T-helper 1 cell treated with Interleukin-12 subunit alpha and Interleukin-12 subunit beta and Interleukin-4 antibody, amounts not matched to agents 30 μg/mL and 1 μg/mL, for 36 hours (primary cell): Measurements from ENCODE around the gene CD53.

Experiments
- H3K27ac Mint-ChIP-seq: one replicate; pipeline ENCODE4 v1.8.0; 2021; ENCODE audit warnings: mild to moderate bottlenecking, mixed read lengths
- H3K27me3 Mint-ChIP-seq: one replicate; pipeline ENCODE4 v1.8.0; 2021; ENCODE audit warnings: low read depth, mixed read lengths
- H3K36me3 Mint-ChIP-seq: one replicate; pipeline ENCODE4 v1.8.0; 2021; ENCODE audit warnings: low read depth, mixed read lengths
- H3K4me1 Mint-ChIP-seq: one replicate; pipeline ENCODE4 v1.8.0; 2021; ENCODE audit warnings: low read depth, mixed read lengths
- H3K4me3 Mint-ChIP-seq: one replicate; pipeline ENCODE4 v1.8.0; 2021; ENCODE audit warnings: mild to moderate bottlenecking, moderate library complexity, mixed read lengths
- H3K9me3 Mint-ChIP-seq: one replicate; pipeline ENCODE4 v1.8.0; 2021; ENCODE audit warnings: mixed read lengths

The CD53 gene

DNA sequence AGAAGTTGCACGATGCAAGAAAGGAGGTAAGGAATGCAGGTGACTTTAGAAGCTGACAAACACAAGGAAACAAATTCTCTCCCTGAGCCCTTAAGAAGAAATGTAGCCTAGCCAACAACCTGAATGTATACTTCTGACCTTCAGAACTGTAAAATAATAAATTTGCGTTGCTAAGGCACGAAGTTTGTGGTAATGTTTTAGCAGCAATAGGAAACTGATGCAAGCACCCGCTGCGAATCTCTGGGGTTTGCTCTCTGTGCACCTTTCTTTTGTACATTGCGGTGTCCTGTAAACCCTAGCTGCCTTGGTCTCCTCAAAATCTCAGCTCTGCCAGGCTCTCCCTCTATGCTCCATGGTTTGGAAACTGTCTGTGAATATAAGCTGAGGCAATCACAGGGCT lies 15.1 kb downstream of the CD53 start:
- H3K4me3 Mint-ChIP-seq = peak overlapping the region; percentile 57
- no peaks in the 10 kb centered on the region for H3K9me3 Mint-ChIP-seq
- H3K27me3 Mint-ChIP-seq = no peaks in the 10 kb centered on the region
- H3K36me3 Mint-ChIP-seq = peaks cover 41% of the 10 kb centered on the region
- H3K4me1 Mint-ChIP-seq = peaks cover 71% of the 10 kb centered on the region
- H3K27ac Mint-ChIP-seq = peak overlapping the region; percentile 64

DNA sequence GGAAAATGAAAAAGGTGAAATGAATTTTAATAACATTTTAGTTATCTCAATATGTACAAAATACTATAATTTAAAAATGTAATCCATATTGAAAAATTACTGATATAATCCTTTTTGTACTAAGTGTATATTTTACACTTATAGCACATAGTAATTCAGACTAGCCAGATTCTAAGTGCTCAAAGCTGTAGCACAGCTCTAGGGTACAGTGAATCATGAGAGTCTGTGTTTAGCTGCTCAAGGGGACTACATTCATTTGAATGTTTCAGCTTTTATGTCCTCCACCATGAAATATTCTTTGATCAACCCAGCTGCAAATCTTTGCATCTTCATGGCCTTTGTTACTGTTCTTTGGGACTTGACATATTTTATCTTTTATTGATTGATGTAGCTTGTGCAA lies 15.7 kb downstream of the CD53 start:
- no peak overlapping the region for H3K27ac Mint-ChIP-seq

DNA sequence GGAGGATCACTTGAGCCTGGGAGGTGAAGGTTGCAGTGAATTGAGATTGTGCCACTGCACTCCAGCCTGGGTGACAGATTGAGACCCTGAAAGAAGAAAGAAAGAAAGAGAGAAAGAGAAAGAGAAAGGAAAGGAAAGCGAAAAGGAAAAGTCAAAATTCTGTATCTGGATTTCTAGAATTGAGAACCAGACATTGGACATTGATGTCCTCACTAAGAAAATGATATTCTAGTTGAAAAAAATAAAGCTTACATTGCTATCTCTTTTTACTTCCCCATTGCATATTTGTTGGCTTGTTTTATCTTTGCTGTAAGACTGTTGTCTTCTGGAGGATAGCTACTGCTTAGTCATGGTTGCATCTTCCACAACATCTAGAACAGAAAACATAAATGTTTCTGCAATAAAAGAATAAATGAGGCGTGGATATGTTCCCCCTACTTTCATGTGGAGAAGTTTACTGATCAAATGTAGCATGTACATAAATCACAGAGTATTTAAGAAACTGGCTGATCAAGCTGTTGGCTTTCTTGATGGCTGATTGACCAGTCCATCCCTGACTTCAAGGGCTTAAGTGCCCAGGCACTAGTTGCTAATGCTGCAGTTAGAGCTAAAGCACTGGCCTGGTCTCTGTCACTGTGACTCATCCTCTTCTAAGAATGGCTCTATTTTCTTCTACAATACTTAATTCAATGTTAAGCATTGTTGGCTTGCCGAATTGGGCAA lies 17.7 kb downstream of the CD53 start:
- Mint-ChIP-seq H3K4me1 (peaks cover 79% of the 10 kb centered on the region), H3K27ac (peak overlapping the region; percentile 67), H3K36me3 (peaks cover 58% of the 10 kb centered on the region), H3K9me3 (no peaks in the 10 kb centered on the region), H3K27me3 (no peaks in the 10 kb centered on the region), H3K4me3 (peak overlapping the region; percentile 52)

More for the DNA sequence above, 15.7 kb downstream of the CD53 start:
- Mint-ChIP-seq H3K27me3 (no peaks in the 10 kb centered on the region), H3K9me3 (no peaks in the 10 kb centered on the region), H3K4me3 (no peak overlapping the region), H3K4me1 (peaks cover 73% of the 10 kb centered on the region), H3K36me3 (peaks cover 44% of the 10 kb centered on the region)

DNA sequence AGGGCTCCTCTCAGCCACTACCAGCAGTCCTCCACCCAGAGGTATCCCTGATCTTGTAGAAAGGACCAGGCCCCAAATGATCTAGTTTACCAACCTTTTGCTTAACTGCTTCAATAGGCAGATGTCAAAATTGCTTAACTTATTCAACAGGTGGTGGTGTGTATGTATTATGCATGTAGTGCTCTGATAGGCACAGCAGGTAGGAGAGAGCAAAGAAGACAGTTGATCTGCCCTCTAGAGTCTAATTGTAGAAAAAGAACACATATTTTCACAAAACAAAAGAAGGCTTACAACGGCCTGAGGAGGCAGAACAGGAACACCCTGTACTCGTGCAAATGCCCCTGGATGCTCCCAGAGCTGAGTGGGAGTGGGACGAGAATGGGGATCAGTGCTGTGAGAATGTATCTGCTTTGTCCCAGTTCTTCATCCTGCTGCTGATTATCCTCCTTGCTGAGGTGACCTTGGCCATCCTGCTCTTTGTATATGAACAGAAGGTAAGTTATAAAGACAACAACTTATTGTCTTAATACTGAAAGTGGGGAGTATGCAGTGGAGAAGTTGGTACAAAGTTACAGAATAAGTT lies 21.1 kb downstream of the CD53 start:
- peaks cover 71% of the 10 kb centered on the region for H3K36me3 Mint-ChIP-seq
- H3K27ac Mint-ChIP-seq = peak overlapping the region; percentile 36
- H3K9me3 Mint-ChIP-seq = no peaks in the 10 kb centered on the region
- H3K27me3 Mint-ChIP-seq = no peaks in the 10 kb centered on the region
- H3K4me1 Mint-ChIP-seq = peaks cover 83% of the 10 kb centered on the region
- H3K4me3 Mint-ChIP-seq = peak overlapping the region; percentile 1

DNA sequence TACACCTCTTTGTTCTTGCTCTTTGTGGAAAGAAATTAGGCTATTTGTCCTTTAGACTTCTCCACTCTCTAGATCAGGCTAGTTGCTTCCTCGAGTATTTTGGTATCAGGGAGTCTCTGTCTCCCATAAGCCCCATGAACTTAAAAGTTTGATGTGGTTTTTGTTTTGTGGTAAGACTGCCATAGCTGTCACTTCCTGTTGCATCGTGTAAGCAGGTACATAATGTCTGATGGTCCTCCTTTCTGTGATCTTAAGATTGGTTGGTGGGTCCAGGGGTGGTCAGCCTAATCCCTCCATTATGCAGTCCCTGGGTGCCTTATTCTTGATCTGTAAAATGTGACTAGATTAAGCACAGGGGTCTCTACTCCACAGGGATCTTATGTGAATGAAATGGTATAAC lies 23.1 kb downstream of the CD53 start:
- Mint-ChIP-seq H3K4me3 (peak overlapping the region; percentile 60), H3K27me3 (no peaks in the 10 kb centered on the region), H3K36me3 (peaks cover 86% of the 10 kb centered on the region), H3K9me3 (no peaks in the 10 kb centered on the region), H3K4me1 (peaks cover 76% of the 10 kb centered on the region), H3K27ac (peak overlapping the region; percentile 84)

DNA sequence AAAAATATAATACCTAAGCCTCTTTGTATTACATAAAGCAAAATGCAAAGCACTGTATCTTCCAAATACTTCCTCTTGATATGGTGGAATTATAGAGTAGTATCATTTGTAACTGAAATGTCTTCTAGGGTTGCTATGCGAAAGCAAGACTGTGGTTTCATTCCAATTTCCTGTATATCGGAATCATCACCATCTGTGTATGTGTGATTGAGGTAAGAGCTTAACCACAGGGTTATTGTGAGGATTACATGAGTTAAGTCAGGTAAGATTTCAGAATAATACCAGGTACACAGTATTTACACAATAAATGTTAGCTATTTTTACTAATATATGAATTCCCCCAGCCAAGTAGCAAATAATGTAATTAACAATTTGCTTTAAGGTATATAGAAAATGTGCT lies 24.7 kb downstream of the CD53 start:
- Mint-ChIP-seq H3K4me1 (peaks cover 64% of the 10 kb centered on the region), H3K4me3 (peak overlapping the region; percentile 24), H3K9me3 (no peaks in the 10 kb centered on the region), H3K27me3 (no peaks in the 10 kb centered on the region), H3K36me3 (peaks cover 83% of the 10 kb centered on the region), H3K27ac (peak overlapping the region; percentile 65)

DNA sequence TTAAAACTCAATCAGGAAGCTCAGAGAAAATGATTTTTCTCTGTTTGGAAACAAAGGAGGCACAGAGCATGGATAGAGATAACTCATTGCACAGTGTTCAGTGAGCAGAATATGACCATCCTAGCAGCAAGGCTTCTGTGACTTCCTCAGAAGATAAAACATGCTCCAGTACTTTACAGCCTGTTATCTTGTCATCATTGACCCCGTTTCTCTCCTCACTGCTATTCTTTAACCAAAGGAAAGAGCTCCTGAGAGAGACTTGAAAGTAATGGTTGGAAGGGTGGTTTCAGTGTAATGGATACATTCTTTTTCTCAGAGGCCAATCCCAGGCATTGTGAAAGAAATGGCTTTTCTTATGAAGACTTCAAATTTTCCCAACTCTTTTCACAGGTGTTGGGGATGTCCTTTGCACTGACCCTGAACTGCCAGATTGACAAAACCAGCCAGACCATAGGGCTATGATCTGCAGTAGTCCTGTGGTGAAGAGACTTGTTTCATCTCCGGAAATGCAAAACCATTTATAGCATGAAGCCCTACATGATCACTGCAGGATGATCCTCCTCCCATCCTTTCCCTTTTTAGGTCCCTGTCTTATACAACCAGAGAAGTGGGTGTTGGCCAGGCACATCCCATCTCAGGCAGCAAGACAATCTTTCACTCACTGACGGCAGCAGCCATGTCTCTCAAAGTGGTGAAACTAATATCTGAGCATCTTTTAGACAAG lies 25.9 kb downstream of the CD53 start:
- no peak overlapping the region for H3K4me3 Mint-ChIP-seq
- H3K9me3 Mint-ChIP-seq = no peaks in the 10 kb centered on the region
- H3K27ac Mint-ChIP-seq = peak overlapping the region; percentile 17
- H3K36me3 Mint-ChIP-seq = peaks cover 81% of the 10 kb centered on the region
- no peaks in the 10 kb centered on the region for H3K27me3 Mint-ChIP-seq
- peaks cover 53% of the 10 kb centered on the region for H3K4me1 Mint-ChIP-seq

DNA sequence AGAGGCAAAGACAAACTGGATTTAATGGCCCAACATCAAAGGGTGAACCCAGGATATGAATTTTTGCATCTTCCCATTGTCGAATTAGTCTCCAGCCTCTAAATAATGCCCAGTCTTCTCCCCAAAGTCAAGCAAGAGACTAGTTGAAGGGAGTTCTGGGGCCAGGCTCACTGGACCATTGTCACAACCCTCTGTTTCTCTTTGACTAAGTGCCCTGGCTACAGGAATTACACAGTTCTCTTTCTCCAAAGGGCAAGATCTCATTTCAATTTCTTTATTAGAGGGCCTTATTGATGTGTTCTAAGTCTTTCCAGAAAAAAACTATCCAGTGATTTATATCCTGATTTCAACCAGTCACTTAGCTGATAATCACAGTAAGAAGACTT lies 26.5 kb downstream of the CD53 start:
- peaks cover 2% of the 10 kb centered on the region for H3K9me3 Mint-ChIP-seq
- H3K4me3 Mint-ChIP-seq = no peak overlapping the region
- H3K27ac Mint-ChIP-seq = peak overlapping the region; percentile 17
- H3K4me1 Mint-ChIP-seq = peaks cover 51% of the 10 kb centered on the region
- H3K36me3 Mint-ChIP-seq = peaks cover 81% of the 10 kb centered on the region
- no peaks in the 10 kb centered on the region for H3K27me3 Mint-ChIP-seq

- no peaks in the 10 kb centered on the region for H3K27me3 Mint-ChIP-seq
- no peak overlapping the region for H3K27ac Mint-ChIP-seq
- no peak overlapping the region for H3K4me3 Mint-ChIP-seq
- peaks cover 65% of the 10 kb centered on the region for H3K36me3 Mint-ChIP-seq
- peaks cover 22% of the 10 kb centered on the region for H3K4me1 Mint-ChIP-seq
- peaks cover 11% of the 10 kb centered on the region for H3K9me3 Mint-ChIP-seq
Observed at GRCh38 chr1:110902820-110903463, 30.0 kb downstream of the CD53 start.

DNA sequence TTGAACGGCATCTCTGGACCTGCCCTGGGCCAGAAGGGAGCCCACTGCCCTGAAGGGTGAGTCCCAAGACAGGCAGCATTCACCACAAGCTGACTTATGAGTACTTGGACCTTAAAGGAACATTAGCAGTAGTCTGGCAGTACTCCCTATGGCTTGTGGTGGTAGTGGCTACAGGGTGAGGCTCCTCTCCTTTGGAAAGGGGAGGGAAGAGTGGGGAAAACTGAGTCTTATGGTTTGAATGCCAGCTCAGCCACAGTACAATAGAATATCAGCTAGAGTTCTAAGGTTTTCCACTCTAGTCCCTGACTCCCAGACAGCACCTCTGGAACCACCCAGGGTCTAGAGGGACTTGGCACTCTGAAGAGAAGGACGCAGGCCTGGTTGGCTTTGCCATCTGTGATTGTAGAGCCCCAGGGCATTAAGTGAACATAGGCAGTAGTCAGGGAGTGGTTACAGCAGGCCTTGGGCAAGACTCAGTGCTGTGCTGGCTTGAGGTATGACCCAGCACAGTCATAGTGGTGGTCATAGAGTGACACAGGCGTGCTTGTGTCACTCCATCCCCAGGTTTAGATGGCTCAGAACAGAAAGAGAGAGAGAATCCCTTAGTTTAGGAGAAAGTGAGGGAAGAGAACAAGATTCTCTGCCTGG lies 31.0 kb downstream of the CD53 start:
- Mint-ChIP-seq H3K36me3 (peaks cover 65% of the 10 kb centered on the region), H3K4me3 (no peak overlapping the region), H3K27ac (peak overlapping the region; percentile 39), H3K4me1 (peaks cover 16% of the 10 kb centered on the region), H3K27me3 (no peaks in the 10 kb centered on the region), H3K9me3 (peaks cover 20% of the 10 kb centered on the region)

DNA sequence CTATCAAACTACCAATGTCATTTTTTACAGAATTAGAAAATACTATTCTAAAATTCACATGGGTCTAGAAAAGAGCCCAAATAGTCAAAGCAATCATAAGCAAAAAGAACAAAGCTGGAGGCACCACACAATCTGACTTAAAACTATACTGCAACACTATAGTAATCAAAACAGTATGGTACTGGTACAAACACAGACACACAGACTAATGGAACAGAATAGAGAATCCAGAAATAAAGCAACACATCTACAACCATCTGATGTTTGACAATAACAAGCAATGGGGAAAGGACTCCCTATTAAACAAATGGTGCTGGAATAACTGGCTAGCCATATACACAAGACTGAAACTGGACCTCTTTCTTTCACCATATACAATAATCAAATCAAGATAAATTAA lies 39.8 kb downstream of the CD53 start:
- Mint-ChIP-seq H3K27ac (no peak overlapping the region), H3K4me3 (no peak overlapping the region), H3K4me1 (peaks cover 14% of the 10 kb centered on the region), H3K36me3 (peaks cover 36% of the 10 kb centered on the region), H3K9me3 (peaks cover 59% of the 10 kb centered on the region), H3K27me3 (no peaks in the 10 kb centered on the region)

DNA sequence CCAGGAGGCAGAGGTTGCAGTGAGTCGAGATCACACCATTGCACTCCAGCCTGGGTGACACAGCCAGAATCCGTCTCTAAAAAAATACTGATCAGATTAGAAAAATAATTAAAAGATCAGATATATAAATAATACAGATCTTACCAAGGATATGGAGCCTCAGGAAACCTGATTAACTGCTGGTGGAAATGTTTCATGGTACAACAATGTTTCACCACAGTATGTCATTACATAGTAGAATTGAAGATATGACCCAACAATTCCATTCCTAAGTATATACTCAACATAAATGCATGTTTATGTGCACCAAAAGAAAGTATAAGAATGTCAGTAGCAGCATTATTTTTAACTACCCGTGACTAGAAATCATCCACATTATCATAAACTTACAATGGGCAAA lies 41.7 kb downstream of the CD53 start:
- Mint-ChIP-seq H3K27ac (no peak overlapping the region), H3K9me3 (peaks cover 43% of the 10 kb centered on the region), H3K4me3 (no peak overlapping the region)

GRCh38 chr1:110915804-110916203 lies 42.9 kb downstream of the CD53 start:
- Mint-ChIP-seq H3K27me3 (peaks cover 7% of the 10 kb centered on the region), H3K36me3 (peaks cover 19% of the 10 kb centered on the region), H3K27ac (no peak overlapping the region), H3K4me1 (peaks cover 14% of the 10 kb centered on the region), H3K4me3 (no peak overlapping the region), H3K9me3 (peaks cover 40% of the 10 kb centered on the region)

More for the DNA sequence above, 41.7 kb downstream of the CD53 start:
- Mint-ChIP-seq H3K27me3 (no peaks in the 10 kb centered on the region), H3K4me1 (peaks cover 16% of the 10 kb centered on the region), H3K36me3 (peaks cover 24% of the 10 kb centered on the region)

DNA sequence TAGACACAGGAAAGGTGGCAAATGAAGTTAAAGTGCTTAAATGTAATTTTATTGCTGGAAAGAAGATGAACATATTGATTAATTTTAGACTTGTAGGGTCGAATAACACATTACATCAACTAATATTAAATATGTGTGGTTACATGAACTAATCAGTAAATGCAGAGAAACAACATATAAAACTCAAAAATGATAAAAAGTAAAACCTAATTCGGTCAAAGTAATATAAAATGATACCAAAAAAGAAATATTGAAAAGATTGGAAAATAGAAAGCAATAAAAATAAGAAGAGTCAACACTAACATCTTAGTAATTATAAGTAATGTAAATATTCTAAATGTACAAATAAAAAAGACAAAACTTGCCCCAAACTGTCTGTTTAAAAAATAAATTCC lies 43.3 kb downstream of the CD53 start:
- H3K27ac Mint-ChIP-seq = peak overlapping the region; percentile 53
- H3K9me3 Mint-ChIP-seq = peaks cover 35% of the 10 kb centered on the region
- peaks cover 14% of the 10 kb centered on the region for H3K4me1 Mint-ChIP-seq
- H3K27me3 Mint-ChIP-seq = peaks cover 8% of the 10 kb centered on the region
- peak overlapping the region; percentile 48 for H3K4me3 Mint-ChIP-seq
- H3K36me3 Mint-ChIP-seq = peaks cover 14% of the 10 kb centered on the region
